ENCODE data around the gene LAGE3. TPM values are rescaled to one million over a fixed set of nuclear protein-coding genes. Genes with fewer than 3 reads are reported as not detected.

Gene LAGE3
- total and polyA plus RNA-seq, 8 donors = 14.9 to 24.2 (median 19.5) TPM

- no peak for TF ChIP-seq CTCF (IDR thresholded peaks at IDR 0.05)
- intact Hi-C loops (cut with DNase I) = no loop called here
Measured at GRCh38 chrX:154468217-154468616, 10.9 kb downstream of the LAGE3 start.

GRCh38 chrX:154467556-154467955, 11.5 kb downstream of the LAGE3 start:
- TF ChIP-seq CTCF (IDR thresholded peaks at IDR 0.05) = no peak
- Histone ChIP-seq H3K4me1 (no peaks in the 10 kb centered on the region), H3K27me3 (no peaks in the 10 kb centered on the region), H3K36me3 (peaks cover 0 to 76% of the 10 kb centered on the region in 2 donors), H3K27ac (no peak overlapping the region), H3K4me3 (no peak overlapping the region), H3K9me3 (no peaks in the 10 kb centered on the region)
- no peak for DNase-seq
- ATAC-seq = no peak
- intact Hi-C loops (cut with DNase I) = no loop called here

More at GRCh38 chrX:154468217-154468616, 10.9 kb downstream of the LAGE3 start:
- Histone ChIP-seq H3K27ac (no peak overlapping the region), H3K4me3 (no peak overlapping the region), H3K36me3 (peaks cover 0 to 80% of the 10 kb centered on the region in 2 donors), H3K4me1 (no peaks in the 10 kb centered on the region), H3K9me3 (no peaks in the 10 kb centered on the region), H3K27me3 (no peaks in the 10 kb centered on the region)
- ATAC-seq = no peak
- no peak for DNase-seq

- Histone ChIP-seq H3K27ac (no peak overlapping the region), H3K36me3 (peaks cover 0 to 79% of the 10 kb centered on the region in 2 donors), H3K27me3 (no peaks in the 10 kb centered on the region), H3K9me3 (no peaks in the 10 kb centered on the region), H3K4me1 (no peaks in the 10 kb centered on the region), H3K4me3 (no peak overlapping the region)
- no peak for TF ChIP-seq CTCF (IDR thresholded peaks at IDR 0.05)
- DNase-seq (no peak), ATAC-seq (no peak)
- intact Hi-C loops (cut with DNase I) = no loop called here
Measured at GRCh38 chrX:154466907-154467306, 12.2 kb downstream of the LAGE3 start.

GRCh38 chrX:154466036-154466435, 13.0 kb downstream of the LAGE3 start:
- peaks cover 0 to 79% of the 10 kb centered on the region in 2 donors for H3K36me3 ChIP-seq
- no peak for DNase-seq

GRCh38 chrX:154465601-154466000, 13.5 kb downstream of the LAGE3 start:
- Histone ChIP-seq H3K27ac (no peak overlapping the region), H3K4me1 (no peaks in the 10 kb centered on the region), H3K9me3 (no peaks in the 10 kb centered on the region), H3K27me3 (no peaks in the 10 kb centered on the region), H3K4me3 (no peak overlapping the region), H3K36me3 (peaks cover 0 to 76% of the 10 kb centered on the region in 2 donors)
- DNase-seq = no peak
- ATAC-seq = no peak
- TF ChIP-seq CTCF (IDR thresholded peaks at IDR 0.05) = no peak
- intact Hi-C loops (cut with DNase I) = no loop called here

More at GRCh38 chrX:154466036-154466435, 13.0 kb downstream of the LAGE3 start:
- TF ChIP-seq CTCF (IDR thresholded peaks at IDR 0.05) = no peak
- intact Hi-C loops (cut with DNase I) = no loop called here
- Histone ChIP-seq H3K9me3 (no peaks in the 10 kb centered on the region), H3K4me1 (no peaks in the 10 kb centered on the region), H3K4me3 (no peak overlapping the region), H3K27ac (no peak overlapping the region), H3K27me3 (no peaks in the 10 kb centered on the region)
- no peak for ATAC-seq
